GM03348 (cell line): ENCODE measurements around the gene ERGIC1.

Experiments
- DNase-seq: peaks from one replicate; pipeline ENCODE4 v3.0.0; 2012; ENCODE audit warnings: low spot score

ERGIC1 gene

DNA sequence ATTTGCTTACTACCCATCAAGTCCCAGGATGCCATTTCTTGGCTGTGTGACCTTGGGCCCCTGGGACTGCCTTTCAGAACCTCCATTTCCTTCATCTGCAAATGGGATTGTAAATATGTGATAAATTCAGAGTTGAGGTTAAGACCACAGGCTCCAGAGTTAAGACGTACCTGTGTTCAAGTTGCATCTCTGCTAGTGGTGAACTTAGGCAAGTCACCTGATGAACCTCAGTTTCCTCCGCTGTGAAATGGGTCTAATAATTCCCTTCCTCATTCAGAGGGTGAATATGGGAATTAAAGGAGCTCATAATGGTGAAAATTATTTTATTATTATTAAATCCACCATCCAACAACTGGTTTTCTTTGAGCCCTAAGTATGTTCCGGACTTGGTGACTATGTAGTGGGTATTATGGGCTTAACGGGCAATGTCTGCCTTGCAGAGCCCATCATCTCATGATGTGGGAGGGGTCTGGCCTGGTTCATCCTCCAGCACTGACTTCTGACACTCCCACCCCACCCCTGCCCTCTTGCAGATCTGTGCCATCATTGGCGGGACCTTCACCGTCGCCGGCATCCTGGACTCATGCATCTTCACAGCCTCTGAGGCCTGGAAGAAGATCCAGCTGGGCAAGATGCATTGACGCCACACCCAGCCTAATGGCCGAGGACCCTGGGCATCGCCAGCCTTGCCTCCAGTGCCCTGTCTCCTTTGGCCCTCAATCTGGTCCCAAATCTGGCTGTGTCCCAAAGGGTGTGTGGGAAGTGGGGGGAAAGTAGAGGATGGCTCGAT lies 116.3 kb downstream of the ERGIC1 start:
- DNase-seq = no peak

DNA sequence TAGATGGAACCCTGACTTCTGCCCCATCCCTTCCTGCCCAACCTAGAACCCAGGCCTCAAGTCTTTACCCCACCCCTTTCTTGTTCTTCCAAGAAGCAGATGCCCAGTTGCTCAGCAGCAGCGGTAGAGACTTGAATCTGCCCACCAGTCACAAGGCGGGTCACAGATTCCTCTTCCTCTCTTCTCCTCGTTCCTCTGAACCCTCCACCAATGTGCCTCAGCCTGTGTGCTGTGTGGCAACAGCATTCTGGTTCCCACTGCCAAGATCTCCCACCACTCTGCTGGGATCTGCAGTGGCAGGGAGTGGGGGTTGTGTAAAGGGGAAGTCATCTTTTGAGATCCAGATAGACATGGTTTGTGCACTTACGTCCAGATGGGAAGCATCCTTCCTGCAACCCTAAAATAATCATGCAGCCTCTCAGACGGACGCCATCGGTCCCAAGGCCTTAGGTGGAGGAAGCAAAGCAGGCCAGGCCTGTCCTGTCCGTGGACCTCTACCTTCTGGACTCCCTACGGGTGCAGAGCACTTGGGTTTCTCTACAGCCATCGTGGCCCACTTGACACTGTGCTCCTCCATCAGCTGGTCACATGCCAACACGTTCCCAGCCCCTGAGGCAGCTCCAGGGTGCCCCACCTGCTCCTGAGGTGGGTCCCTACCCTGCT lies 117.5 kb downstream of the ERGIC1 start:
- no peak for DNase-seq

- peak; percentile 78 for DNase-seq
These were observed 118.0 kb downstream of the ERGIC1 start for GRCh38 chr5:172952034-172952511.

- DNase-seq = peak; percentile 82
These were observed 120.0 kb downstream of the ERGIC1 start for GRCh38 chr5:172953776-172954675.

- DNase-seq = no peak
These were observed 120.7 kb downstream of the ERGIC1 start for GRCh38 chr5:172954751-172955159.

GRCh38 chr5:172956228-172956627 lies 122.2 kb downstream of the ERGIC1 start:
- no peak for DNase-seq

DNA sequence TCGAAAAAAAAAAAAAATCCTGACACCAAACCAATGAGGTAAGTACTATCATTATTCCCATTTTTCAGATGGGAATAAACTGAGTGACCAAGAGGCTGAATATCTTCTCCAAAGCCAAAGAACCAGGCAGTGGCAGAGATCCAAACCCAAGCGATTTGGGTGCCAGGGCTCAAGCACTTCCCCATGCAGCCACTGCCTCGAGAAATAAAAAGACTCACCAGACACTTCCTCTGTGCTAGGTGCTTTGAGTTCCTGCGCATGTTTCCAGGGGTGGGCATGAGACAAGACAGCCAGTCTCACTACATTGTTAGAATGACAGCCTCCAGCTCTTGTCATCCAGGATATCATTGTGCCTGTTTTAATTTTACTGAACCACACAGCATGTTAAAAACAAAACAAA lies 122.9 kb downstream of the ERGIC1 start:
- no peak for DNase-seq

- no peak for DNase-seq
These were observed 123.4 kb downstream of the ERGIC1 start for GRCh38 chr5:172957458-172957857.

DNA sequence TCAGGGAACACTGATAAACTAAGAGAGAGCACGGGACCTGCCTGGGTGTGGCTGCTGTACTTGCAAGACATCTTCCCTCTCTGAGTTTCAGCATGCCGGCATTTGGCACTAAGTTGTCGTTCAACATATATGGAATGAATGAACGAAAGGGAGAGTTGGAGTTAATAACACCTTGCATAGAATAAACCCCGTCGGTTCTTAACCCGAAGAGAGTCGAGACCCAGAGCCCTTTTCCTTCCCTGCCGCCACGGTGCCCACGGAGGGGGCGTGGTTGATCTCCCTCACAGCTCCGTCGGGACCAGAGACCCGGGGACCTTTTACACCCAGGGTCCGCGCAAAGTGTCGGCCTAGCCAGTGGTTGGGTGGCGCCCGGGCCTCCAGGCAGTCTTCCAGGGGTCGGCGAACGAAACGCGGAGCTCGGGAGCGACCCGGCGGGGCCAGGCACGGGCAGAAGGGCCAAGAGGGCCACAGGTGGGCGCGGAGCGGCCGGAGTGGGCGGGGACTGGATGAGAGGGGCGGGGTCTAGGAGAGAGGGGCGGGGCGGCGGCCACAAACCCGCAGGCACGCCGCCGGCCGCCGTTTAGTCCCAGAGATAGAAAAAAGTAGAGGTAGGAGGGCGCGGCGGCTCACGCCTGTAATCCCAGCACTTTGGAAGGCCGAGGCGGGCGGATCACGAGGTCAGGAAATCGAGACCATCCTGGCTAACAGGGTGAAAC lies 124.4 kb downstream of the ERGIC1 start:
- peak; percentile 92 for DNase-seq

DNA sequence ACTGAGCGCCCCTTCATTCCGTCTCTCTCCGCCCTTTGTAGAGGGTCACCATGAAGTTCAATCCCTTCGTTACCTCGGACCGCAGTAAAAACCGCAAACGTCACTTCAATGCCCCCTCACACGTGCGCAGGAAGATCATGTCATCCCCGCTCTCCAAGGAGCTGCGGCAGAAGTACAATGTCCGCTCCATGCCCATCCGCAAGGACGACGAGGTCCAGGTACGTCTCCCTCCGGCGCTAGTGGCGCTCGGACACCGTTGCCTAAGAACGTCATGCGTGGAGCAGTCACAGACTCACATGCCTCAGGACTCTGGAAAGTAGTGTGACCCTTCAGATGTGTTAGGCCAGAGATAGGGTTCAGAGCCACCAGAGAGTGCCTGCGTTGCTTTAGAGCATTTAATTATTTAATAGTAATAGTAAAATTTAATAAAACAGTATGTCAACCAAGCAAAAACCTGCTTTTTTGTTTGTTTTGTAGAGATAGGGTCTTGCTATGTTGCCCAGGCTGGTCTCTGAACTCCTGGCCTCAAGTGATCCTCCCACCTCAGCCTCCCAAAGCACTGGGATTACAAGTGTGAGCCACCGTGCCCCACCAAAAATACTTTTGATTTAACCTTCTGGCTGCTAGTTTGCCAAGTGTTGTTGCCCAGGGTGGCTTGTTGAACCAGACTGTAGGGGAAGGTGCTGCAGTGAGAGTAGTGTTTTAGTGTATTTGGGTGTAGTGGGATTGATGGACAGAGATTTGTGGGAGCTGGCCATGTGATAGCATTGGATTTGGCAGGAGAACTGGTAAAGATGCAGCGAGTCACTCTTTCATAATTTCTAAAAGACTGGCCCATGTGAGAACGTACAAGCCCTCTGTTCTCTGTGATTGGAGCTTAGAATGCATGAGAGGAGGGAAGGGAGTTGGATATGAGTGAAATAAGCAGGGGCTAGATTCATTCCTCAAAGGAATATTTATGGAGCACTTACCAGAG lies 126.1 kb downstream of the ERGIC1 start:
- DNase-seq = no peak

GRCh38 chr5:172969921-172970320 lies 135.9 kb downstream of the ERGIC1 start:
- no peak for DNase-seq

- DNase-seq = no peak
These were observed 137.4 kb downstream of the ERGIC1 start for GRCh38 chr5:172971482-172971881.

- DNase-seq = no peak
These were observed 138.5 kb downstream of the ERGIC1 start for GRCh38 chr5:172972552-172972951.

GRCh38 chr5:172973127-172973916 lies 139.3 kb downstream of the ERGIC1 start:
- no peak for DNase-seq

DNA sequence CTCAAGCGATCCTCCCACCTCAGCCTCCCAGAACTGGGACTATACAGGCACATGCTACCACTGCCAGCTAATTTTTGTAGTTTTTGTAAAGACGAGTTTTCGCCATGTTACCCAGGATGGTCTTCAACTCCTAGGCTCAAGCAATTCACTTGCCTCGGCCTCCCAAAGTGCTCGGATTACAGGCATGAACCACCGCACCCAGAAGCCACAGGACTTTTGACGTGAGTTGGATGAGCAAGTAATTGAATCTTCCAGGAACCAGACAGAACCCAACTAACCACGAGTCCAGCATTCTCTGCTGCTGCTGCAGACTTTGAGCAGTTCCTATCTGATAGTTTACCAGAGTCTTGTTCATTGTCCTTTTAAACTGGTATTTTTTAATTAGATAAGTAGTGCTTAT lies 139.9 kb downstream of the ERGIC1 start:
- no peak for DNase-seq

- no peak for DNase-seq
These were observed 141.2 kb downstream of the ERGIC1 start for GRCh38 chr5:172975289-172975688.

DNA sequence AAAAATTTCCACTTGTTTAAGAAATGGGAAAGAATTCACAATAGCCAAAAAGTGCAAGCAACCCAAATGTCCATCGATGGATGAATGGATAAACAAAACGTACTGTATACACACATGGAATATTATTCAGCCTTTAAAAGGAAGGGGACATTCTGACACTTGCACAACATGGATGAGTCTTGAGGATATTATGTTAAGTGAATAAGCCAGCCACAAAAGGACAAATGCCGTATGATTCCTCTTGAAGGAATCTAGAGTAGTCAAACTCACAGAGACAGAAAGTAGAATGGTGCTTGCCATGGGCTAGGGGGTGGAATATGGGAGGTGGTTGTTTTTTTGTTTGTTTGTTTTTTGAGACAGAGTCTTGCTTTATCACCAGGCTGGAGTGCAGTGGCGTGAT lies 145.7 kb downstream of the ERGIC1 start:
- DNase-seq = no peak

DNA sequence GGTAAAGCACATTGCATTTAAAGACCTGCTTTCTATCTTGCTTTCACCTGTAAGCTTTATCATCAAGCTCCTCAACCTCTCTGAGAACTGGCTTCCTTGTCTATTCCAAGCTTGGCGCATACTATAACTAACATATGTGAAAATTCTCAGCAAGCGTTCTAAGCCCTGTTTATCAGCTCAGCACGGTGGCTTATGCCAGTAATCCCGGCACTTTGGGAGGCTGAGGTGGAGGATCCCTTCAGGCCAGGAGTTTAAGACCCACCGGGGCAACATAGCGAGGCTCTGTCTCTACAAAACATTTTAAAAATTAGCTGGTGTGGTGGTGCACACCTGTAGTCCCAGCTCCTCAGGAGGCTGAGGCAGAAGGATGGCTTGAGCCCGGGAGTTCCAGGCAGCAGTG lies 147.9 kb downstream of the ERGIC1 start:
- no peak for DNase-seq

DNA sequence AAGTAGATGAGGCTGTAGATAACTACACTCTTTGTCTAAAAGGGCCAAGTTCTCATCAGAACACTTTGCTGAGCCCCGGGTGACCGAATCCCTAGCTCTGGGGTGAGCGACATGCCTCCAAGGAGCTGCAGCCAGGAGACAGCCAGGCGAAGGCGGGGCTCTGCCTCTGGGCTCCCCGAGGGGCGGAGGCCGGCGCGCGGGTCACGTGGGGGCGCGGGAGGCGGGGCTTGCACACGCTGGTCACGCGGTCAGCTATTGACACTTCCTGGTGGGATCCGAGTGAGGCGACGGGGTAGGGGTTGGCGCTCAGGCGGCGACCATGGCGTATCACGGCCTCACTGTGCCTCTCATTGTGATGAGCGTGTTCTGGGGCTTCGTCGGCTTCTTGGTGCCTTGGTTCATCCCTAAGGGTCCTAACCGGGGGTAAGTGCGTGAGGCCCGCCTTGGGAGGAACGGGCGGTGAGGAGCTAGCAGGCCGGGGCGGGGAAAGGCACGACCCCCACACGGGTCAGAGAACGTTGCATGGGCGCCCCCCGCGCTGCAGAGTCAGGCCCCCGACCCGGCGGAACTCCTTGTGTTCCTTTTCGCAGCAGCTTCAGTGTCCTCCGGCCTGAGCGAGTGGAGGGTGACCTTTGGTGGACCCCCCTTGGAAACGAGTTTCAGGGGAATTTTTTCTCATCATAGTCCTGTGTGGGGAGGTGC lies 149.6 kb downstream of the ERGIC1 start, which contains the start of gene ATP6V0E1:
Gene ATP6V0E1 (plus strand): TSS at position 230 of the 702 bp plus-strand sequence. CDS start 90 bp downstream, at position 320.
- DNase-seq = peak; percentile 98
